HepG2 (cell line): ENCODE data around the gene NAPB. TPM values are rescaled to one million over a fixed set of nuclear protein-coding genes. Genes with fewer than 3 reads are reported as not detected.

Experiments used
- CAMTA2 ChIP-seq: sonication (generic); formaldehyde crosslinking; IDR thresholded peaks from 2 replicates; pipeline ENCODE4 v1.4.0; 2020; ENCODE audit warnings: mild to moderate bottlenecking, missing genetic modification reagents, borderline replicate concordance
- MXD4 ChIP-seq: IDR thresholded peaks from 2 replicates; pipeline ENCODE4 v1.6.1; 2016; ENCODE audit warnings: mild to moderate bottlenecking, missing biosample characterization, missing genetic modification reagents
- NONO ChIP-seq, 2 experiments: fragments of 450-650 bp in 1 of 2; sonication (generic) in 1 of 2; formaldehyde crosslinking in 1 of 2; IDR thresholded peaks in 1 of 2; conservative IDR thresholded peaks in 1 of 2; 2 replicates each; pipeline versions ENCODE4 v1.6.1 to v1.8.0; 2017 to 2022; ENCODE audit warnings: mild to moderate bottlenecking in 1 of 2, missing genetic modification reagents in 1 of 2, moderate library complexity in 1 of 2
- RAD21 ChIP-seq: fragments of 450-650 bp; formaldehyde crosslinking; IDR thresholded peaks from 2 replicates; pipeline ENCODE4 v1.5.0; 2020; ENCODE audit warnings: mild to moderate bottlenecking
- SMC3 ChIP-seq: IDR thresholded peaks from 2 replicates; pipeline ENCODE4 v1.6.1; 2011; ENCODE audit warnings: low read length, improper control_type of control experiment
- SRSF4 ChIP-seq: fragments of 200-400 bp; formaldehyde crosslinking; IDR thresholded peaks from one replicate; pipeline ENCODE4 v1.6.1; 2018; ENCODE audit warnings: mild to moderate bottlenecking, low read depth, low read length, moderate library complexity; ENCODE audit not compliant: poor library complexity, severe bottlenecking
- ZNF337 ChIP-seq: sonication (generic); formaldehyde crosslinking; IDR thresholded peaks from 2 replicates; pipeline ENCODE4 v1.5.1; 2020; ENCODE audit warnings: missing genetic modification reagents, low read depth, mild to moderate bottlenecking, borderline replicate concordance
- ZNF616 ChIP-seq: sonication (generic); formaldehyde crosslinking; IDR thresholded peaks from 2 replicates; pipeline ENCODE4 v1.5.0; 2020; ENCODE audit warnings: low read depth, mild to moderate bottlenecking, missing genetic modification reagents
- ZNF781 ChIP-seq: sonication (generic); formaldehyde crosslinking; IDR thresholded peaks from 2 replicates; pipeline ENCODE4 v1.5.1; 2020; ENCODE audit warnings: borderline replicate concordance, mild to moderate bottlenecking, missing genetic modification reagents; ENCODE audit errors: not compliant biosample characterization
- polyA plus RNA-seq, 8 experiments: library from polyadenylated mRNA; depleted of rRNA in 3 of 8; stranded (reverse) in 7 of 8; unstranded in 1 of 8; fragments of >200 nt; fragmentation: Illumina TruSeq in 4 of 8; extraction: Trizol in 4 of 8; gene quantifications; 2 replicates each; pipeline versions ENCODE4 v1.2.1 to v1.2.3, GENCODE V29; 2011 to 2016; ENCODE audit warnings: low read depth in 4 of 8, missing spikeins in 1 of 8, mixed read lengths in 1 of 8; ENCODE audit not compliant: insufficient read depth in 1 of 8
- total RNA-seq, 5 experiments: library from RNA; depleted of rRNA; stranded (reverse); fragments of >200 nt; fragmentation: Illumina TruSeq; extraction: Trizol; gene quantifications; 2 replicates each; pipeline ENCODE4 v1.2.3, GENCODE V29; 2016; ENCODE audit warnings: low read depth in 1 of 5
- TF ChIP-seq, protein P1 (sequence below): fragments of 450-650 bp; IDR thresholded peaks from 2 replicates; pipeline ENCODE4 v1.6.1; 2017; ENCODE audit warnings: mild to moderate bottlenecking
- TF ChIP-seq, protein P2 (sequence below), 2 experiments: sonication (generic) in 1 of 2; formaldehyde crosslinking in 1 of 2; IDR thresholded peaks; 2 replicates each; pipeline versions ENCODE4 v1.5.1 to v1.6.1; 2011 to 2020; ENCODE audit warnings: borderline replicate concordance in 1 of 2, low read depth in 1 of 2, low read length in 1 of 2, mild to moderate bottlenecking in 1 of 2, missing genetic modification reagents in 1 of 2, moderate library complexity in 1 of 2
- TF ChIP-seq, protein P3 (sequence below): sonication (generic); formaldehyde crosslinking; IDR thresholded peaks from 2 replicates; pipeline ENCODE4; 2020; ENCODE audit warnings: missing genetic modification reagents, mild to moderate bottlenecking, borderline replicate concordance
- TF ChIP-seq, protein P4 (sequence below): sonication (generic); formaldehyde crosslinking; IDR thresholded peaks from 2 replicates; pipeline ENCODE4 v1.5.0; 2020; ENCODE audit warnings: missing genetic modification reagents
- TF ChIP-seq, protein P5 (sequence below), 2 experiments: sonication (generic) in 1 of 2; formaldehyde crosslinking in 1 of 2; IDR thresholded peaks; 2 replicates each; pipeline versions ENCODE4 v1.4.0 to v1.6.1; 2018 to 2020; ENCODE audit warnings: missing genetic modification reagents in 2 of 2, borderline replicate concordance in 1 of 2, low read depth in 1 of 2, mild to moderate bottlenecking in 1 of 2, missing biosample characterization in 1 of 2

NAPB gene
- total and polyA plus RNA-seq, 2 of the 13 experiments (the other 11 are each of a cell fraction or from before 2014, with no cell fraction given) = 15.2 to 16.1 TPM

DNA sequence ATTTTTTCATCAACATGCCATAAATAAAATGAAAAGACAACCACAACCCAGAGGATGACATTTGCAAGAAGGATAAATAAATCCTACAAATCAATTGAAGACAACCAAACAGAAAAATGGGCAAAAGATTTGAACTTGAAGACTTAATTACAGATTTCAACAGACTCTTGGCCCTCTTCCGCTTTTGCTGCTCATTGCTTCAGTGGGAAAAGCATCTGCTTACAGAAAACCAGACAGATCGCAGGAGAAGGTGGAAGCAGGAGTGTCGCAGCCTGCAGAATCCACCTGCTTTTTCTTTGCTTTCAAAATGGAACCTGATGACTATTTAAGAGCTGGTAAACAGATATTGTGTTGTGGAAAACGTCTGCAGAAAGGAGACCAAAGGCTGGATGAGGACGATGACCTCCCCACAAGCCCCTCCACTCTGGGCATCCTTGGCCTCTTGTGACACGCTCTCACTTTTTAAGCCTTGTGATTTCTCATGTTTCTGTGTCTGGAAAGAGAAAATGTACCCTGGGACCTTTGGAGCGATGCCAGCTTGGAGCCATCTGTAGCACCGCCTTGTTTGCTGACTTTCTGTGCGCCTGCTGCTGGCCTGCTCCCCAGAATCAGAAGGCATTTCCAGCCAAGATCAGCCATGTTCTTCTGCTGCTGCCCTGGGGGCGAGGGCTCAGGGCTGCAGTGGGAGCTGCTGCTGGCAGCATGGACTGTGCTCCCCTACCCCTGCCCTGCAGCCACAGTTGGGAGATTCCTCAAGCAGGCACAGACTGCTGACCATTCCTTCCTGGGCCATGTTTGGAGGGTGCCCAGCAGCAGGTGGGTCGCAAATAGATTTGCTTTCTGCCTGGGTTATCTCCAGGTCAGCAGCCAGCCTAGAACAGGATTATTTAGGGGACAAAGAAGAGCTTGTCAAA is 14.6 kb upstream of the NAPB start (continued):
- TF ChIP-seq, protein P1, sequence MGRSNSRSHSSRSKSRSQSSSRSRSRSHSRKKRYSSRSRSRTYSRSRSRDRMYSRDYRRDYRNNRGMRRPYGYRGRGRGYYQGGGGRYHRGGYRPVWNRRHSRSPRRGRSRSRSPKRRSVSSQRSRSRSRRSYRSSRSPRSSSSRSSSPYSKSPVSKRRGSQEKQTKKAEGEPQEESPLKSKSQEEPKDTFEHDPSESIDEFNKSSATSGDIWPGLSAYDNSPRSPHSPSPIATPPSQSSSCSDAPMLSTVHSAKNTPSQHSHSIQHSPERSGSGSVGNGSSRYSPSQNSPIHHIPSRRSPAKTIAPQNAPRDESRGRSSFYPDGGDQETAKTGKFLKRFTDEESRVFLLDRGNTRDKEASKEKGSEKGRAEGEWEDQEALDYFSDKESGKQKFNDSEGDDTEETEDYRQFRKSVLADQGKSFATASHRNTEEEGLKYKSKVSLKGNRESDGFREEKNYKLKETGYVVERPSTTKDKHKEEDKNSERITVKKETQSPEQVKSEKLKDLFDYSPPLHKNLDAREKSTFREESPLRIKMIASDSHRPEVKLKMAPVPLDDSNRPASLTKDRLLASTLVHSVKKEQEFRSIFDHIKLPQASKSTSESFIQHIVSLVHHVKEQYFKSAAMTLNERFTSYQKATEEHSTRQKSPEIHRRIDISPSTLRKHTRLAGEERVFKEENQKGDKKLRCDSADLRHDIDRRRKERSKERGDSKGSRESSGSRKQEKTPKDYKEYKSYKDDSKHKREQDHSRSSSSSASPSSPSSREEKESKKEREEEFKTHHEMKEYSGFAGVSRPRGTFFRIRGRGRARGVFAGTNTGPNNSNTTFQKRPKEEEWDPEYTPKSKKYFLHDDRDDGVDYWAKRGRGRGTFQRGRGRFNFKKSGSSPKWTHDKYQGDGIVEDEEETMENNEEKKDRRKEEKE = no peak
- TF ChIP-seq SMC3 = no peak
- no peak; the same call in 1 of the 2 replicates for TF ChIP-seq MXD4
- TF ChIP-seq RAD21 (CRISPR knock-in tag) = no peak
- TF ChIP-seq ZNF616 = no peak
- no peak for TF ChIP-seq CAMTA2 (CRISPR knock-in tag)
- TF ChIP-seq, protein P2, sequence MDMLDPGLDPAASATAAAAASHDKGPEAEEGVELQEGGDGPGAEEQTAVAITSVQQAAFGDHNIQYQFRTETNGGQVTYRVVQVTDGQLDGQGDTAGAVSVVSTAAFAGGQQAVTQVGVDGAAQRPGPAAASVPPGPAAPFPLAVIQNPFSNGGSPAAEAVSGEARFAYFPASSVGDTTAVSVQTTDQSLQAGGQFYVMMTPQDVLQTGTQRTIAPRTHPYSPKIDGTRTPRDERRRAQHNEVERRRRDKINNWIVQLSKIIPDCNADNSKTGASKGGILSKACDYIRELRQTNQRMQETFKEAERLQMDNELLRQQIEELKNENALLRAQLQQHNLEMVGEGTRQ (IDR thresholded peaks at IDR 0.05; ENCODE audit: low read depth, low read length) = no peak
- TF ChIP-seq, protein P2 (CRISPR knock-in tag; IDR thresholded peaks at IDR 0.05; ENCODE audit: borderline replicate concordance) = no peak
- no peak for TF ChIP-seq SRSF4
- TF ChIP-seq NONO (IDR thresholded peaks at IDR 0.05) = no peak
- no peak for TF ChIP-seq NONO (CRISPR knock-in tag; conservative IDR thresholded peaks at IDR 0.05)
- no peak for TF ChIP-seq ZNF781 (CRISPR knock-in tag)
- TF ChIP-seq ZNF337 (CRISPR knock-in tag) = no peak
- TF ChIP-seq, protein P3, sequence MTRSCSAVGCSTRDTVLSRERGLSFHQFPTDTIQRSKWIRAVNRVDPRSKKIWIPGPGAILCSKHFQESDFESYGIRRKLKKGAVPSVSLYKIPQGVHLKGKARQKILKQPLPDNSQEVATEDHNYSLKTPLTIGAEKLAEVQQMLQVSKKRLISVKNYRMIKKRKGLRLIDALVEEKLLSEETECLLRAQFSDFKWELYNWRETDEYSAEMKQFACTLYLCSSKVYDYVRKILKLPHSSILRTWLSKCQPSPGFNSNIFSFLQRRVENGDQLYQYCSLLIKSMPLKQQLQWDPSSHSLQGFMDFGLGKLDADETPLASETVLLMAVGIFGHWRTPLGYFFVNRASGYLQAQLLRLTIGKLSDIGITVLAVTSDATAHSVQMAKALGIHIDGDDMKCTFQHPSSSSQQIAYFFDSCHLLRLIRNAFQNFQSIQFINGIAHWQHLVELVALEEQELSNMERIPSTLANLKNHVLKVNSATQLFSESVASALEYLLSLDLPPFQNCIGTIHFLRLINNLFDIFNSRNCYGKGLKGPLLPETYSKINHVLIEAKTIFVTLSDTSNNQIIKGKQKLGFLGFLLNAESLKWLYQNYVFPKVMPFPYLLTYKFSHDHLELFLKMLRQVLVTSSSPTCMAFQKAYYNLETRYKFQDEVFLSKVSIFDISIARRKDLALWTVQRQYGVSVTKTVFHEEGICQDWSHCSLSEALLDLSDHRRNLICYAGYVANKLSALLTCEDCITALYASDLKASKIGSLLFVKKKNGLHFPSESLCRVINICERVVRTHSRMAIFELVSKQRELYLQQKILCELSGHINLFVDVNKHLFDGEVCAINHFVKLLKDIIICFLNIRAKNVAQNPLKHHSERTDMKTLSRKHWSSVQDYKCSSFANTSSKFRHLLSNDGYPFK (CRISPR knock-in tag) = 0 out of 2 replicates have a peak, but pooled peaks have one; percentile 53
- TF ChIP-seq, protein P4, sequence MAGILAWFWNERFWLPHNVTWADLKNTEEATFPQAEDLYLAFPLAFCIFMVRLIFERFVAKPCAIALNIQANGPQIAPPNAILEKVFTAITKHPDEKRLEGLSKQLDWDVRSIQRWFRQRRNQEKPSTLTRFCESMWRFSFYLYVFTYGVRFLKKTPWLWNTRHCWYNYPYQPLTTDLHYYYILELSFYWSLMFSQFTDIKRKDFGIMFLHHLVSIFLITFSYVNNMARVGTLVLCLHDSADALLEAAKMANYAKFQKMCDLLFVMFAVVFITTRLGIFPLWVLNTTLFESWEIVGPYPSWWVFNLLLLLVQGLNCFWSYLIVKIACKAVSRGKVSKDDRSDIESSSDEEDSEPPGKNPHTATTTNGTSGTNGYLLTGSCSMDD (CRISPR knock-in tag) = no peak
- TF ChIP-seq, protein P5, sequence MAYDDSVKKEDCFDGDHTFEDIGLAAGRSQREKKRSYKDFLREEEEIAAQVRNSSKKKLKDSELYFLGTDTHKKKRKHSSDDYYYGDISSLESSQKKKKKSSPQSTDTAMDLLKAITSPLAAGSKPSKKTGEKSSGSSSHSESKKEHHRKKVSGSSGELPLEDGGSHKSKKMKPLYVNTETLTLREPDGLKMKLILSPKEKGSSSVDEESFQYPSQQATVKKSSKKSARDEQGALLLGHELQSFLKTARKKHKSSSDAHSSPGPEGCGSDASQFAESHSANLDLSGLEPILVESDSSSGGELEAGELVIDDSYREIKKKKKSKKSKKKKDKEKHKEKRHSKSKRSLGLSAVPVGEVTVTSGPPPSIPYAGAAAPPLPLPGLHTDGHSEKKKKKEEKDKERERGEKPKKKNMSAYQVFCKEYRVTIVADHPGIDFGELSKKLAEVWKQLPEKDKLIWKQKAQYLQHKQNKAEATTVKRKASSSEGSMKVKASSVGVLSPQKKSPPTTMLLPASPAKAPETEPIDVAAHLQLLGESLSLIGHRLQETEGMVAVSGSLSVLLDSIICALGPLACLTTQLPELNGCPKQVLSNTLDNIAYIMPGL (CRISPR knock-in tag; IDR thresholded peaks at IDR 0.05; ENCODE audit: borderline replicate concordance in 1 of 2, low read depth in 1 of 2) = peak in 1 of 2 experiments; percentile 27; a peak in 2 of 4 replicates
